ENCODE results near the gene TSEN2. TPM values are rescaled to one million over a fixed set of nuclear protein-coding genes. Genes with fewer than 3 reads are reported as not detected.

Gene TSEN2
- total RNA-seq, 4 donors from 2014 or later = 20.9 to 47.6 (median 30.1) TPM

GRCh38 chr3:12499474-12499873 lies 15.2 kb downstream of the TSEN2 start:
- H3K9me3 ChIP-seq = no peaks in the 10 kb centered on the region
- intact Hi-C loops (cut with DNase I; ENCODE audit: low total_unique reads) = no loop called here
- TF ChIP-seq POLR2AphosphoS5 (IDR thresholded peaks at IDR 0.05) = no peak
- TF ChIP-seq CTCF (IDR thresholded peaks at IDR 0.05) = no peak
- no peak for TF ChIP-seq POLR2A (IDR thresholded peaks at IDR 0.05)
- no peak for TF ChIP-seq EP300 (IDR thresholded peaks at IDR 0.05; ENCODE audit: low read depth)
- H3K27ac ChIP-seq = no peak overlapping the region
- no peaks in the 10 kb centered on the region for H3K4me1 ChIP-seq
- H3K27me3 ChIP-seq = no peaks in the 10 kb centered on the region
- DNase-seq = no peak
- in situ Hi-C loops (cut with MboI; ENCODE audit: low pct_ligation_motif_present in 1 of 4, low pct_unique_long_range_greater_than_20kb in 1 of 4, low sequenced_read_pairs in 3 of 4) = loop anchor here in 1 of 4 donors (25.0 kb wide), 1 partner anchor 362 kb away; no protein-coding TSS in a partner anchor
- WGBS, 2 donors (ENCODE audit: low coverage in 1 of 2) = 97 to 100% methylated on average over 2 to 5 of the region's 5 CpGs
- no peak overlapping the region for H3K4me3 ChIP-seq
- H3K36me3 ChIP-seq = peaks cover 0 to 34% (median 14%) of the 10 kb centered on the region in 4 donors

DNA sequence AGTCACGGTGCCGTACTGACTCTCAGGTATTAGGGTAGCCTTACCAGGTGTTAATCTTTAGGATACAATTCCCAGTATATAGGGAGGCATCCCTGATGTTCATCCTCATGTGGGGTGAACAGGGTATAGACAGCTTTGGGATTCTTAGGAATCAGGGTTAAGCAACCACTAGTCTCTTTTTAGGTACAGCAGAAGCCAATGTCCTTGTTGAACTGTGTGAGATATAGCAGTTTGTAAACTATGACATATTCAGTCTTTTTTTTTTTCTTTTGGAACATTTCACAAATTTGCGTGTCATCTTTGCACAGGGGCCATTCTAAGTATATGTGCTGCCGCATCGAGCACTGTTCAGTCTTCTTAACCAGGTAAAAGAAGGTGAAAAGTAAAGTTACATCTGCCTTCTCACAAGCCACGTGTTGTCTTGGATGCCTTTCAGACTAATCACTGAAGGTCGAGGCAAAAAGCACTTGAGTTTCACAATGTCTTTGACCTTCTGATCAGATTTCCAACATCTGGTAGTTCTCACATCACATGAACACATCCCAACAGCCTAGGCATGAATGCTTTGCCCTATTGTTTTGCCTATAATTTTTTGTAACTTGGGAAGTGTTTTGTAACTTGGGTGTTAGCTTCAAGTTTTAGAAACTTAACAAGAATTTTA lies 17.2 kb downstream of the TSEN2 start:
- DNase-seq = no peak
- no peak overlapping the region for H3K4me3 ChIP-seq
- no peak overlapping the region for H3K27ac ChIP-seq
- TF ChIP-seq EP300 (IDR thresholded peaks at IDR 0.05; ENCODE audit: low read depth) (no peak), CTCF (IDR thresholded peaks at IDR 0.05) (no peak), POLR2A (IDR thresholded peaks at IDR 0.05) (no peak), POLR2AphosphoS5 (IDR thresholded peaks at IDR 0.05) (peak in 2 of 3 donors; percentile 41 to 67)
- H3K4me1 ChIP-seq = no peaks in the 10 kb centered on the region
- WGBS, 2 donors (ENCODE audit: low coverage in 1 of 2) = 68 to 78% methylated on average over 6 to 7 of the region's 7 CpGs
- no peaks in the 10 kb centered on the region for H3K27me3 ChIP-seq
- peaks cover 0 to 35% (median 13%) of the 10 kb centered on the region in 4 donors for H3K36me3 ChIP-seq
- no peaks in the 10 kb centered on the region for H3K9me3 ChIP-seq
- in situ Hi-C loops (cut with MboI; ENCODE audit: low pct_ligation_motif_present in 1 of 4, low pct_unique_long_range_greater_than_20kb in 1 of 4, low sequenced_read_pairs in 3 of 4) = no loop called here
- intact Hi-C loops (cut with DNase I; ENCODE audit: low total_unique reads) = no loop called here

DNA sequence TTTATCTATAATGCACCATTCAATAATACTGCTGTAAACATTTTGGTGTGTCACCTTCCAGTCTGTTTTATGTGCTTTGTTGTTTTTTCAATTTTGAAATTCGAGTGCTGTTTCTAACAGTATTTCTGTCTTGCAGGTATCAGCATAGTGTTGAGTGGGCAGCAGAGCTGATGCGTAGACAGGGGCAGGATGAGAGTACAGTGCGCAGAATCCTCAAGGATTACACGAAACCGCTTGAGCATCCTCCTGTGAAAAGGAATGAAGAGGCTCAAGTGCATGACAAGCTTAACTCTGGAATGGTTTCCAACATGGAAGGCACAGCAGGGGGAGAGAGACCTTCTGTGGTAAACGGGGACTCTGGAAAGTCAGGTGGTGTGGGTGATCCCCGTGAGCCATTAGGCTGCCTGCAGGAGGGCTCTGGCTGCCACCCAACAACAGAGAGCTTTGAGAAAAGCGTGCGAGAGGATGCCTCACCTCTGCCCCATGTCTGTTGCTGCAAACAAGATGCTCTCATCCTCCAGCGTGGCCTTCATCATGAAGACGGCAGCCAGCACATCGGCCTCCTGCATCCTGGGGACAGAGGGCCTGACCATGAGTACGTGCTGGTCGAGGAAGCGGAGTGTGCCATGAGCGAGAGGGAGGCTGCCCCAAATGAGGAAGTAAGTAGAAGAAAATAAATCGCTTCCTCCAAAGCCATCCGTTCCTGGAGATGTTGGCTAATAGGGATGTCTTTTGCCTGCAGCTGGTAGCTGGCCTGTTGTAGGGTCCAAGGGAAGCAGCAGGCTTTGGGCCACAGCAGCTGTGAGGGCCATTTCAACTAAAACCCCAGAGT lies 19.1 kb downstream of the TSEN2 start:
- Histone ChIP-seq H3K36me3 (peaks cover 0 to 28% (median 8%) of the 10 kb centered on the region in 4 donors), H3K4me3 (no peak overlapping the region), H3K4me1 (no peaks in the 10 kb centered on the region), H3K27ac (no peak overlapping the region), H3K9me3 (no peaks in the 10 kb centered on the region), H3K27me3 (no peaks in the 10 kb centered on the region)
- in situ Hi-C loops (cut with MboI; ENCODE audit: low pct_ligation_motif_present in 1 of 4, low pct_unique_long_range_greater_than_20kb in 1 of 4, low sequenced_read_pairs in 3 of 4) = no loop called here
- no peak for TF ChIP-seq EP300 (IDR thresholded peaks at IDR 0.05; ENCODE audit: low read depth)
- no peak for TF ChIP-seq POLR2AphosphoS5 (IDR thresholded peaks at IDR 0.05)
- no peak for TF ChIP-seq POLR2A (IDR thresholded peaks at IDR 0.05)
- WGBS, 2 donors (ENCODE audit: low coverage in 1 of 2) = 88 to 90% methylated on average over 9 to 18 of the region's 18 CpGs
- intact Hi-C loops (cut with DNase I; ENCODE audit: low total_unique reads) = no loop called here
- DNase-seq = no peak

- intact Hi-C loops (cut with DNase I; ENCODE audit: low total_unique reads) = no loop called here
- Histone ChIP-seq H3K4me1 (no peaks in the 10 kb centered on the region), H3K27me3 (no peaks in the 10 kb centered on the region), H3K36me3 (peaks cover 0 to 25% (median 6%) of the 10 kb centered on the region in 4 donors), H3K27ac (no peak overlapping the region), H3K9me3 (no peaks in the 10 kb centered on the region), H3K4me3 (no peak overlapping the region)
- TF ChIP-seq EP300 (IDR thresholded peaks at IDR 0.05; ENCODE audit: low read depth) (no peak), CTCF (IDR thresholded peaks at IDR 0.05) (no peak), POLR2A (IDR thresholded peaks at IDR 0.05) (no peak), POLR2AphosphoS5 (IDR thresholded peaks at IDR 0.05) (no peak)
- in situ Hi-C loops (cut with MboI; ENCODE audit: low pct_ligation_motif_present in 1 of 4, low pct_unique_long_range_greater_than_20kb in 1 of 4, low sequenced_read_pairs in 3 of 4) = no loop called here
- 93 to 100% methylated on average over 3 to 5 of the region's 5 CpGs for WGBS, 2 donors (ENCODE audit: low coverage in 1 of 2)
- no peak for DNase-seq
These were observed 22.0 kb downstream of the TSEN2 start for GRCh38 chr3:12506201-12506709.

Measured in transverse colon (tissue), 4 donors.